Stromal cell of bone marrow (primary cell): ENCODE data around the gene PIK3R4.

ENCODE experiments used
- DNase-seq: peaks from one replicate; pipeline ENCODE4 v3.0.0-alpha.2; 2012; ENCODE audit warnings: low read depth

The PIK3R4 gene

GRCh38 chr3:130640027-130640426 is 106.6 kb downstream of the PIK3R4 start:
- no peak for DNase-seq

GRCh38 chr3:130636480-130637234 is 110.0 kb downstream of the PIK3R4 start:
- DNase-seq, result no peak

GRCh38 chr3:130635978-130636377 is 110.7 kb downstream of the PIK3R4 start:
- no peak for DNase-seq

DNA sequence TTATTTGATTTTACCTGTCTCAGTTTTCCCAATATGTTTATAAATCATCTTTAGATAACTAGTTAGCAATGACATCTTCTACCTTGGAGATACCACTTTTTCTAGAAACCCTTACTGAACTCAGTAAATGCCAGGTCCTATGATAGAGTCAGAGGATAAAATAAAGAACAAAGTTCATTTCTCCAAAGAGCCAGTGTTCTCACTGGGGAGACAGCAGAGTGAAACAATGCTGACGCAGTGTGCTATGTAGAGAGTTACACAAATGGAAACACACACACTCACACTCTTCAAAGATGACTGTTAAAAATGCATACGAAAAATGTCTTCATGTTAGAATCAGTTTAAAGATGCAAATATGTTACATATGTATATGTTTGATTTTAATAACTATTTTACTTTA is 111.3 kb downstream of the PIK3R4 start:
- DNase-seq, result no peak
